Stimulated activated CD4-positive, alpha-beta T cell treated with anti-CD3 and anti-CD28 coated beads, Interleukin-12 subunit alpha, Interleukin-12 subunit beta, amount 100 ng/mL, for 4 hours (primary cell): ENCODE measurements around the gene YTHDC1.
"Not testable (repeated sequence)": the region's sequence is repeated elsewhere in the genome, so short reads cannot be mapped to it uniquely, and the experiment has no call there.

Experiments used
- DNase-seq: peaks from one replicate; pipeline ENCODE4 v3.0.0-alpha.2; 2020

The YTHDC1 gene

DNA sequence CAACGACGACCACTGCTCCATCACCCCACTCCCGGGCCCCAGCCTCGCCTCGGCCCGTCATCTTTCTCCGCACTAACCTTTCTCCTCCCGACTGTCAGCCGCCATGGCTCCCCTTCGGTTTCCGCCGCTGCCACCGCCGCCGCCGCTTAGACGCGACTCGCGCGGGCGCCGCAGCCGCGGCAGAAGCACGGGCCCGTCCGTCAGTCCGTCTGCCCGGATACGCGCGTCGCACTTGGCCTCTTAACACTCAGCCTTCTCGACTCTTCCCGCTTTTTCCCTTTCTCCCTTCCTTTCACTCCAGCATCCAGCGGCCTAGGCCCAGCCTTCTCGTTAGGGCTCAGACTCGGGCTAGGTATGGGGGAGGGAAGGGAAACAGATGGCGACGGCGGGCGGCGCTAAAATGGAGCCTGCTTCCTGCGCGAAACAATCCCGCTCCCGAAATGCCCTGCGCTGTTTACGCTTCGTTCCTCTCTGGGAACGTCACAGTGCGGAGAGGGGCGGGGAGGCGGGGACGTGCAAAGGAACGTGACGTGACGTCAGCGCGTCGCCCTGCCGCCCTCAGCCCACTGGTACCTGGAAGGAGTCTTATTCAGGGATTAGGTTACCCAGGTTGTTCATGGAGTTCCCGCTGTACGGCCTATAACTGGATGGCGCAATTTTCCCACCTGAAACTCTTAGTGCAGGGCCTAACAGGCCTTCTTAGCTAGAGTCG is at the start of gene YTHDC1:
TSS of gene YTHDC1 (minus strand) at position 442 of the 712 bp plus-strand sequence. CDS start at position 105, 337 bp downstream.
- peak; percentile 95 for DNase-seq

DNA sequence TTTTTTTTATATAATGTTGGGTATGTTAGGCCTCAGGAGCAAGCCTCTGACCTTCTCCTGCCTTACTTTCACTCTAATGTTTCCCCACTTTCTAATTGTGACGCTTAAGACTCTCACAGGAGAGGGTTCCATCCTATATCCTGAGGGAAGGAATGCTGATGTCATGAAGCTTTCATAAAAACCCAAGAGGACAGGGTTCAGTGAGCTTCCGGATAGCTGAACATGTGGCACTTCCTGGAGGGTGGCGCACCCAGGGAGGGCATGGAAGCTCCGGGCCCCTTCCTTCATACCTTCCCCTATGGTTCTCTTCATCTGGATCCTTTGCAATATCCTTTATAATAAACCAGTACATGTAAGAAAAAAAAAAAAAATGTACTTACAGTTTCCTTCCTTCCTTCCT is 49.4 kb upstream of the YTHDC1 start:
- no peak for DNase-seq

DNA sequence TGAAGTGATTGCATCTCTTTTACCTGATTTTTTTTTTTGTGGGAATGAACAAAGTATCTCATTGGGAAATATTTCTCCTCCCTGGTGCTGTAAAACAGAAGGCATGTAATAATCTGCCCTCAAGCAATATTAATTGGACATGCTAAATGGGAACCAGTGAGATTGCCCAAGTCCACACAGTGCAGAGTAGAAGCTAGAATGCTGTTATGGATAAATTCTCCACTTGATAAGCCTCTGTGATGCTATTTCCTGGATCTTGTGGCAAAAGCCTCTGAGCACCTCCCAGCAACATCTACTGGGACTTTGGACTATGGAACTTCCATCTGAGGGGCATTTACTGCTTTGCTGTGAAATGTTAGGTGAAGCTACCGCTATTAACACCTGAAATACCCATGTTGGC is 46.9 kb upstream of the YTHDC1 start:
- no peak for DNase-seq

DNA sequence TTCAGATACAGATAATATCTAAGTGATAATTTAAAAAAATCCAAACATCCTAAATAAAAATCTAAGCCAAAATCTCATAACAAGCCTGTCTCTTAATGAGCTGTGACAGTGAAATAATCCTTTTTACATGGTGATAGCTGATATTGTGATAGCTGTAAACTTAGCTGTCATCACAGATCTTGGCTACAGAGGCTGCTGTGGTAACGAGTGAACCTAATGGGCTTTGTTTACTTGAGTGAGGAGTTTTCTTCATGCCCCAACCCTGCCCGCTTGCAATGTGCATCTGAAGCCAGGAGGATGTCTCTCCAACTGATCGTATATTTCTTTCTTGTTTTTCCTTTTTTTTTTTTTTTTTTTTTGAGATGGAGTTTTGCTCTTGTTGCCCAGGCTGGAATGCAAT is 41.5 kb upstream of the YTHDC1 start:
- no peak for DNase-seq

DNA sequence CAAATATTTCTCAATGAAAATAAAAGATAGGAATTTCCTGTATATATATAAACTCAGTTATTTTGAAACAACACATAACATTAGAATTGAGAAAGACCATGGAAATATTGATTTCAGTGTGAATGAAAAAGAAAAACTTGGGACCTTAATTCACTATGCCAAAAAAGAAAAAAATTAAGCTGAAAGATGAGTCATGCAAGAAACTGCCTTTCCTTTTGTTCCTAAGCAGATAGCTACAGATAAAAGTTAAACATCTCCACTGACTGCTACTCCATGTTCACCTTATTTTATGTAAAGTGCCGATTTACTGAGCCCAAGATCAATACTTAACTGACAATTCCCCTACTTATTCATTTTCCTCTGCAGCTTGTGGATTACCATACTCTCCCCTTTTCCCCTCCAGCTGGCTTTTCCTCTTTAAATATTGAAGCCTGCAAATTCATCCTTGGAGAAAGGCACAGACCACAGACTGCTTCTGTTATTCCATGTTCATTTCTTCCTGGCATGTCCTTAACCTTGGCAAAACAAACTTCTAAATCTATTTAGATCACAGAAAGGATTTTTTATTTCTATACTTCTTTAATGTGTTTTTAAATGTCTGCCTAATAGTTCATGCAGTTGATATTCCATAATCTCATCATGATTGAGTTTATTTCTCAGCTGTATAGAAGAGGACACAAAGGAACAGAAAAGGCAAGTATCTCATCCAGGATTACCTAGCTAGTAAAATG is 40.5 kb upstream of the YTHDC1 start:
- no peak for DNase-seq

DNA sequence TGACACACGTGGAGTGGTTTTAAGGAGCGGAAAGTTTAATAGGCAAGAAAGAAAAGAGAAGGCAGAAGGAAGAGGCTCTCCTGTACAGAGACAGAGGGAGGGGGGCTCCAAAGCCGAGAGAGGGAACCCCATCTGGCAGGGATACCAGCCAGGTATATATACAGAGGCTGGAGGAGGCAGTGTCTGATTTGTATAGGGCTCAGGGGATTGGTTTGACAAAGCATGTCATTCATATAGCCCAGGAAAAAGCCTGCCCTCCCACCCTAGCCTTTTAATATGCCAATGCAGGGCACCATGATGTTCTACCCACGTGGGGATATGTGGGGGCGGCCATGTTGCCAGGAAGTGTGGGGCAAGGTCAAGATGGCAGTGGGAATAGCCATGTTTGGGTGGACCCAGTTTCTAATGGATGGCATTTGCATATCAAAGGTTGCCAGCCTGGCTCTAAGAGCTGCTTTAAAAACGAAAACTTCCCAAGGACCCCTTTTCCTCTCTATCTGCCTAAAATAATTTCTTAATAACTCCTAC is 39.6 kb upstream of the YTHDC1 start:
- not testable (repeated sequence) for DNase-seq

DNA sequence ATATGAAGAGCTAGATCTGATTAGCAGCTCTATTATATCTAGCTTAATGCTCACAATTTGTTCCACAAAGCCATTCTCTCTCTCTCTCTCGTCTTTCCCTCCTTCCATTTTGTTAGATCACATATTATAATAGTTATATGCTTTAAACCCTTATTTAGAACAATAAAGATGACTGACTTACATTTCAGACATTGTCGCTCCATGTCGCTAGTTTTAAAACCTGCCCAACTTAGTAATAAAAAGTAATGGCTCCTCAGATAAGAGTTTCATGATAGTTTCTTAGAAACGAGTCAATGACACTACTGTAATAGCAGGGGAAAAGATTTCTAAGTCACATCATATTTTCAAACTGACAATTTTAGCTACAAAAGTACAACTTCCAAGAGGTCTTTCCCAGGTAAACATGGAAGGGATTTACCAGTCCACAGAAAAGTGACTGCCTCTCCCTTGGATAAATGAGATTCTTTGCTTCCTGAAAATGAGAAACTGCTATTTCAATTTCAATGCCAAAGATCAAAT is 38.5 kb upstream of the YTHDC1 start:
- no peak for DNase-seq

DNA sequence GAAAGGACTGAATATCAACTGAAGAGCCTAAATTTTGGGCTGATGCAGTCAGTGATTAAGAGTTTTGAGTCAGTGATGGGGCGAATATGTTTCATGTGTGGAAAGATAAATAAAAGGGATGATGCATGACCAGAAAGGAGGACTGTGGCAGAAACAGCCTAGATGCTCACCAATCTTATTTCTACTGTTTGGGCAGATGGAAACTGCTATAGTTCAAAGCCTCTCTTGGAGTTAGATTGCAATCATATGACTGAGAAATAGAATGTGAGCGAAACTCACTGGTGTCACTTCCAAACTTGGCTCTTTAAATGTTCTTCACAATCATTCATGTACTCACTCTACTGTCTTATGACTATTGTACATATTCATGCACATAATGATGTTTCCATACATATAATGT is 35.4 kb upstream of the YTHDC1 start:
- DNase-seq: no peak

DNA sequence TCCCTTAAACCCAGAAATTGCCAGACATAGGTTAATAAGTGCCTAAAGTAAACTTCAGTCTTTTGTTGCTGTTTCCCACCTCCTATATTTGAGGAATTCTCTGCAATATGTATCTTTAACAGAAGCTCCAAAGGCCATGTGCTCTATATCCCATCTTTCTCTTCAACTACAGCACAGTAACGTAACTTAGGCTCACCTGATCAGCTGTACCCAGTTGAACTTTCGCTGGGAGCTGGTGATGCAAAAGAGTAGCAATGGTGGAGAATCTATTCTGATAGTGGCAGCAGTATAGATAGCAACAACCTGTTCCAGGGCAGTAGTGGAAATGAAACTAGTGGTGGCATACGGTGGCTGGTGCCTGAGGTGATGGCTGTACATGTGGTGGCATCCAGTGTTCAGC is 33.2 kb upstream of the YTHDC1 start:
- DNase-seq: no peak

DNA sequence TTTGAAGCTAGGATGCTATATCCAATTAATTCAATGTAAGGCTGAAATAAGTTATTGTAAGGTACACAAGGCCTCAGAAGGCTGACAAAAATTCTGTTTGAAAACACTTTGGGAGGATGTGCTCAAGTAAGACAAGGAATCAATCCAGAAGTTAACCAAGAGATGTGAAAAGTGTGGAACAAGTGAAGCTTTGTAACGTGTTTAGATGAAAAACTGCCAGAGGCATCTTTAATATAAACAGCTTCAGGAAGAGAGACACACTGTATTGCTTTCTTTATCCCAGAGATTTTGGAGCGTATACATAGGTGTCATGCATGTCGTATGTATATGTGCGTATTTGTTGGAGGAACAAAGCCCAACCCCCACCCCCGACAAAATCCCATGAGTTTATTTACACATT is 28.3 kb upstream of the YTHDC1 start:
- DNase-seq: no peak

DNA sequence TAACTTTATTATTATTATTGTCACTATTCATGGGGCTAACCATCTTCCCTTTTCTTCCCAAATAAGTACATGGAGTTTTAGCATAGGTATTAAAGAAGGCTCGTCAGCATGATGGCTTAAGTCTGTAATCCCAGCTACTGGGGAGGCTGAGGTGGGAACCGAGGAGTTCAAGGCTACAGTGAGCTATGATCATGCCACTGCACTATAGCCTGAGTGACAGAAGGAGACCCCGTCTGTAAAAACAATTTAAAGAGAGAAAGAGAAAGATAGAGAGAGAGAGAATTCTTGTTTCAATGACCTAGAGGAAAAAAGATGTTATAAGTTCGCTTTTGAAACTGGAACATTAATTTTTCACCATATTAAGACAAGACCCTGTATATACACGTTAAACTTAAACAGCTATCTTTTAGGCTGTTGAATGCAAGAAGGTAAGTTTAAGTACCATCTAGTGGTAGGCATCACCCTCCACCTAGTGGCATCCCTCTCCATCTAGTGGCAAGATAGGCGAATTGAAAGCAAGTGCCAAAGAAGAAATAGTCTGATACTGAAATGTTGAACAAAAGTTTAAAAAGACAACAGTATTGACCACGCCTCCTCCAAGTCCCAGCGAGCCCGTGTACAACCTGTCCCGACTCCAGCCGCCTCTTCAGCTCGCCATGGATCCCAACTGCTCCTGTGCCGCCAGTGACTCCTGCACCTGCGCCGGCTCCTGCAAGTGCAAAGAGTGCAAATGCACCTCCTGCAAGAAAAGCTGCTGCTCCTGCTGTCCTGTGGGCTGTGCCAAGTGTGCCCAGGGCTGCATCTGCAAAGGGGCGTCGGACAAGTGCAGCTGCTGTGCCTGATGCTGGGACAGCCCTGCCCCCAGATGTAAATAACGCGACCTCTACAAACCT is 26.0 kb upstream of the YTHDC1 start:
- no peak for DNase-seq

DNA sequence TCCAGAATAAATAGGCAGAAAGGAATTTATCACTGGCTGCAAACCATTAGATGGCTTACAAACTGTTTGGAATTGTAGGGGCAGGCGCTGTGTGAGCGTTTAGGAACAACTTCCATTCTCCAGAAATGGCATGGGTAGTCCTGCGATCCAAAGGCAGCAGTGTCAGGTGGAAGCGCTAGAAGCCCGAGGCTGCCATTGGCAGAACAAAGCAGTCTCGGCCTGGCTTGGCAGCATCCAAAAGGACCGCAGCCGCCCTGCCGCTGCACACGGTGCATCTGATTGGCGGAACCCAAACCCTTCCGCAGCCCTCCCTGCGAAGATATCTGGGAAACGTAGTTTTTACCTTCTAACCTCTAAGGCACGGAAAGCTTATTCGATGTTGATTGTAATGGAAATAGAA is 23.6 kb upstream of the YTHDC1 start:
- DNase-seq: peak; percentile 53

DNA sequence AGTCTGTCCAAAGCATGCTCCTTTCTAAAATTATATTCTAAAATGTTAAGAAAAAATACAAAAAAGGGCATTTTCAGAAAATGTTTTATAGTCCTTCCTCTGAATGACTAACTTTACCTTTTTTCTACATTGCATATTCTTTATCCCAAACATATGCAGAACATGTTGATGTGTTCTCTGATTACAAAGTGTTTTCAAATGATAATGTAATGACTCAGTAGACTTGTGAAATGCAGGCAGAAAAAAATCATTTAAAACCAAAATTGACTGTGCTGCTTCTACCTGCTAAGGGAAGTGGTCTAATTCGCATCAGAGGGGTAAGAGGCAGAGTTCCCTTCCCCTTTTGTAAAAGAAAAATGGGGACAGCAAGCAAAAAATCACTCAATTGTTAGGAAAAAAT is 22.7 kb upstream of the YTHDC1 start:
- no peak for DNase-seq

DNA sequence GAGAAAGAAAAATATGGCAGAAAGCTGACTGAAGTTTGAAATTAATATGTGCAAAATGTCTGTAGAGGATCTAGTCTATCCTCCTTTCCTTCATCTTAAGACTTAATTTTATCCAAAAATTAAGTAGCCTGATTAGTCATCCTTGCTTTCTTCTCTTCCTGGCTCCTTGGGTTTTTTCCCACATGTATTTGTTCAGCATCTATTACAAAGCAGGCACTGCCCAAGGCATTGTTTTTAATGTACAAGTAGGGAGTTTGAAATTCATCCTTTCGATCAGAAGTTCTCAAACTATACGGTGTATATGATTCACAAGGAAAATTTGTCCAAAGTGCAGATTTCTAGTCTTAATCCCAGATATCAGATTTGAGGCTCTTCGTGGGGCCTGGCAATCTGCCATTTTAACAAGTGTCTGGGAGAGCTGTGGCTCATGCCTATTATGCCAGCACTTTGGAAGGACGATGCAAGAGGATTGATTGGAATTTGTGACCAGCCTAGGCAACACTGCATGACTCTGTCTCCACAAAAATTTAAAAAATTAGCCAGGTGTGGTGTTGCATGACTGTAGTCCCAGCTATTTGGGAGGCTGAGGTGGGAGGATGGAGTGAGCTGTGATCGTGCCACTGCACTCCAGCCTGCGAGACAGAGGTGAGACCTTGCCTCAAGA is 19.4 kb upstream of the YTHDC1 start:
- no peak for DNase-seq

DNA sequence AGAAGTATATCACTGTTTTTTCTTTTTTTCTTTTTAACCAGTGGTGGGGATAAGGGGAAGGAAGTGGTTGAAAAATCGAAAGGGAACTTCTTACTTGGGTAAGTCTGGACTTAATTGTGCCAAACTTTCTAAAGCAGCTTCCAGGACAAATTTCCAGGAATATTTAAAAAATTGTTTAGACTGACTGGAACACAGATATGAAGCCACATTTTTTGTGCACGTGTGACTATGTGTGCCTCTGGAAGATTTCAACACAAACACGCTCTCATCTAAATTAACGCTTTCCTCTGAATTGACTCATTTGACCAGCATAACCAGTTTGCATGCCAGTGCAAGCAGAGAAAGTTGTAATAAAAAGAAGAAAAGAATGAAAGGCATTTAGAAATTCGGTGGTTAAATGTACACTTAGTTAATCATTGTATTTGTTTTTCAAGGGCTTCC is 18.8 kb upstream of the YTHDC1 start:
- no peak for DNase-seq

DNA sequence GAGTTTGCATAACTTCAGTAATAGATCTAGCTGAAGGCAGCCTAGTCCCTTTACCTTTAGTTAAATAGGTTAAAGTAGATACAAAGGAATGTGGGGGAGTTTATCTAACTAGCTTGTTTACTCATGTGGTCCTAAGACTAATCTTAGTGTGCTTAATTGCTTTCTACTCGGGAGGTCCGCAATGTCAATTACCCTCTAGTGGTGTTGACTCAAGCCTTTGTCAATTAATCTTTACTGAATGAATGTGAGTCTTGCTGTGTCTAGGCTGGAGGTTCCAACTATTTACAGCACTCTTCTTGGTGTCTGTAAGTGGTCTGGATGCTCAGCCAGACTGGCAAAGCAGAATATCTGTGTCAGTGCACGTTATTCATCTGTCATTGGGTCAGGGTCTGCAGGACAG is 17.9 kb upstream of the YTHDC1 start:
- no peak for DNase-seq

DNA sequence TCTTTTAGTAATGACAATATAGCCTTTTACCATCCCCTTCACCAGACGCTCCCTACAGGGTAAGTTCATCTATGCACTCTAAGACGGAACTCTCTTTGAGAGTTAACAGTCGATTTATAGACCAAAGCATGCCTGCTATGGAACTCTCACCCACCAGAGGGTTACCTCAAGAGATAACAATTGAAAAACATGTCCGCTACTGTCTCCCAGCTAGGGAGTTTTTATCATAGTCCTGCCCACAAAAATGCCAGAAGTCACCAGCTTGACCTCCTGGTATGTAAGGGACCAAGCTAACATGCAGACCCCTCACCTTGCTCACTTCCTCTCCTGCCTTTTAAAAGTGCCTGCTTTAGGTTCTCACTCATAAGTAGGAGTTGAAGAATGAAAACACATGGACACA is 16.7 kb upstream of the YTHDC1 start:
- no peak for DNase-seq

DNA sequence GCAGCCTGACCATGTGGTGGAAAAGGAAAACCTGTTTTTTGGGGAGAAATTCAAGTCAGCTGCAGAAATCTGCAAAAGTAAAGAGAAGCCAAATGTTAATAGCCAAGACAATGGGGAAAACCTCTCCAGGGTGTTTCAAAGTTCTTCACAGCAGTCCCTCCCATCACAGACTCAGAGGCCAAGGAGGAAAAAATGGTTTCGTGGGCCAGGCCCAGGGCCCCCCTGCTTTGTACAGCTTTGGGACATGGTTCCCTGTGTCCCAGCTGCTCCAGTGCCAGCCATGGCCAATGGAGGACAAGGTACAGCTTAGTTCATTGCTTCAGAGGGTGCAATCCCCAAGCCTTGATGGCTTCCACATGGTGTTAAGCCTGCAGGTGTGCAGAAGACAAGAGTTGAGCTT is 15.2 kb upstream of the YTHDC1 start:
- no peak for DNase-seq

DNA sequence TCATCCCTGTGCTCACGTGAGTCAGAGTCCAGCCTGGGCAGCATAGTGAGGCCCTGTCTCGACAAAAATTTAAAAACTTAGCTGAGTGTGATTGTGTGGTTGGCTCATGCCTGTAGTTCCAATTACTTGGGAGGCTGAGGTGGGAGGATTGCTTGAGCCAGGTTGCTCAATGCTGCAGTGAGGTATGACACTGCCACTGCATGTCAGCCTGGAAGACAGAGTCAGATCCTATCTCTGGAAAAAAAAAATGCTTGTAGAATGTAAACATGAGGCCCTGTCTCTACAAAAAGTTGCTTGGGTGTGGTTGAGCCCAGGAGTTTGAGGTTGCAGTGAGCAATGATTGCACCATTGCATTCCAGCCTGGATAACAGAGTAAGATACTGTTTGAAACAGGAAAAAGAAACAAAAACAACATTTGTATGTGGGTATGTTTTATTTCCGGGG is 11.3 kb upstream of the YTHDC1 start:
- DNase-seq: no peak

DNA sequence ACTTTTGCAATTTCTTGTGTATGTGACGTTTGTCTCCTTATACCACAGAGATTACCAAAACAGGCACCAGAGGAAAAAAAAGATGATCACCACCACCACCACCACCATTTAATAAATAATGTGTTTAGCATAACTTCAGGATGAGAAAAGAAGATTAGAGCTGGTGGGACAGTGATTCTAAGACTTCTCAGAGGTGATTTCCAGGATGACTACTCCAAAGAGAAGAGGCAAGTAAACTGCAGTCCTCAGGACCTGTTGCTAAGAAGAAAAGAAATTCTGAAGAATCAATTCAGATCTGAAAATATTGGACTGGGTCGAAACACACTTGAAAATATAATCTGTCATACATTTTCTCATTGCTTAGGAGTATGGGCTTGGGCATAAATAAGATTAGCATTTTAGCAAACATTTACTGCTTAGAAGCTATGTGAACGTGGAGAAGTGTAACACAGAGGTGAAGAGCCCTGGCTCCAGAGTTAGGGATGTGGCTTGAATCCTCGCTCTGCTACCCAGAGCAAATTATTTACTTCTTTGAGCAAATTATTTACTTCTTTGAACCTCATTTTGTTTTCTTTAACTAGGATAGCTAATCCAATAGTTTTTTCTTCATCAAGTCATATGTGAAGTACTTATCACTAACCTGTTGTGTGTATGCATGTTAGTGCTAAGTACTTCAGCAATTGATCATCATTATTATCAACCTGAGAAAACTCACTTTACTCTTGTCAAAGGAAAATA is 10.5 kb upstream of the YTHDC1 start:
- no peak for DNase-seq

DNA sequence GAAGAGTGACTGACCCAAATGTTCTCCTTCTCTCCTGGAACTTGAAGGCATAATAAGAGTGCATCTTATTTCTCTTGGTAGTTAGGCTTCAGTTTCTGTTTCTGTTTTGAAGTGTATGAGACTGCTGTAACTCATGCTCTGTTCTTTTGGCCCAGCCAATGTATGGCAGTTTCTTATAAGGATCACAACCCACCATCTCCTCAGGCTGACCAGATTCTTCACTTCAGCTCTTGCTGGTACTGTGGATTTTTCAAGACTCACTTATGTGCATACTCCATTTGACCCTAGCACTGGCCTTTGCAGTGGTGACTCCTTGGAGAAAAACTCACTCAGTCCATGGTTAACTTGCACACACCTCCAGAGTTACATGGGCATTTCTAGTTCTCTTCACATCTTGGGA is 9.6 kb upstream of the YTHDC1 start:
- DNase-seq: no peak

DNA sequence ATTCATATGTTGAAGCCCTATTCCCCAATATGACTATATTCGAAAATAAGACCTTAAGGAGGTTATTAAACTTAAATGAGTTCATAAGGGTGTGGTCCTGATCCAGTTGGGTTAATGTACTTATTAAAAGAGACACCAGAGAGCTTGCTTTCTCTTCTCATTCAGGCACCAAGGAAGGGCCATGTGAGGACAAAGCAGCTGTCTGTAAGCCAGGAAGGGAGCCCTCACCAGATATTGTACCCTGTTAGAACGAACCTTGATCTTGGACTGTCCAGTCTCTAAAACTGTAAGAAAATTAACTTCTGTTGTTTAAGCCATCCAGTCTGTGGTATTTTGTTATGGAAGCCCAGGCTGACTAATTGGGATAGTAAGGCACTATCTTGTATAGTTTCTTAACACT is 9.1 kb upstream of the YTHDC1 start:
- no peak for DNase-seq
